Measurements from ENCODE around the gene MAIP1. TPM values are rescaled to one million over a fixed set of nuclear protein-coding genes. Genes with fewer than 3 reads are reported as not detected.

Gene MAIP1
- total RNA-seq, 1 experiment from 2014 or later, result 24.1 TPM

GRCh38 chr2:199994896-199995295 is 39.5 kb downstream of the MAIP1 start:
- POLR2A ChIA-PET, result interaction anchor here (0.7 to 0.9 kb wide), 2 partner anchors 161 to 491 kb away, joined by 3 read pairs; no protein-coding TSS in a partner anchor
- Mint-ChIP-seq H3K9me3 (ENCODE audit: unreplicated experiment) (no peaks in the 10 kb centered on the region), H3K4me3 (ENCODE audit: unreplicated experiment) (no peak overlapping the region), H3K27ac (ENCODE audit: low read depth, unreplicated experiment) (no peak overlapping the region), H3K4me1 (ENCODE audit: insufficient read depth, unreplicated experiment) (no peaks in the 10 kb centered on the region), H3K36me3 (ENCODE audit: insufficient read depth, unreplicated experiment) (peaks cover 4% of the 10 kb centered on the region), H3K27me3 (ENCODE audit: insufficient read depth, unreplicated experiment) (no peaks in the 10 kb centered on the region)
- TF ChIP-seq CTCF (IDR thresholded peaks at IDR 0.05; ENCODE audit: unreplicated experiment), result no peak
- no TSS peak for BruUV-seq (replicated peaks)
- intact Hi-C loops (cut with micrococcal nuclease), result no loop called here
- no peak for DNase-seq (ENCODE audit: unreplicated experiment)
- CTCF ChIA-PET, result interaction anchor here (0.7 to 1.9 kb wide), 2 partner anchors 9 to 1104 kb away, joined by 3 to 6 read pairs; no protein-coding TSS in a partner anchor

GRCh38 chr2:199997296-199997695 is 41.9 kb downstream of the MAIP1 start:
- intact Hi-C loops (cut with micrococcal nuclease), result no loop called here
- ChIA-PET POLR2A (no interaction called here), CTCF (interaction anchor here (0.5 kb wide), 1 partner anchor 311 kb away, joined by 7 read pairs; no protein-coding TSS in a partner anchor)
- Mint-ChIP-seq H3K27me3 (ENCODE audit: insufficient read depth, unreplicated experiment) (no peaks in the 10 kb centered on the region), H3K4me1 (ENCODE audit: insufficient read depth, unreplicated experiment) (no peaks in the 10 kb centered on the region), H3K9me3 (ENCODE audit: unreplicated experiment) (no peaks in the 10 kb centered on the region), H3K4me3 (ENCODE audit: unreplicated experiment) (no peak overlapping the region), H3K36me3 (ENCODE audit: insufficient read depth, unreplicated experiment) (peaks cover 4% of the 10 kb centered on the region), H3K27ac (ENCODE audit: low read depth, unreplicated experiment) (no peak overlapping the region)
- TF ChIP-seq CTCF (IDR thresholded peaks at IDR 0.05; ENCODE audit: unreplicated experiment), result no peak
- DNase-seq (ENCODE audit: unreplicated experiment), result no peak
- no TSS peak for BruUV-seq (replicated peaks)

- no peaks in the 10 kb centered on the region for H3K9me3 Mint-ChIP-seq (ENCODE audit: unreplicated experiment)
- intact Hi-C loops (cut with micrococcal nuclease), result no loop called here
Measured at GRCh38 chr2:199999166-199999565, 43.8 kb downstream of the MAIP1 start.

More at GRCh38 chr2:199999166-199999565, 43.8 kb downstream of the MAIP1 start:
- Mint-ChIP-seq H3K27me3 (ENCODE audit: insufficient read depth, unreplicated experiment) (no peaks in the 10 kb centered on the region), H3K4me3 (ENCODE audit: unreplicated experiment) (no peak overlapping the region), H3K4me1 (ENCODE audit: insufficient read depth, unreplicated experiment) (no peaks in the 10 kb centered on the region), H3K36me3 (ENCODE audit: insufficient read depth, unreplicated experiment) (peaks cover 4% of the 10 kb centered on the region), H3K27ac (ENCODE audit: low read depth, unreplicated experiment) (no peak overlapping the region)
- BruUV-seq (replicated peaks), result no TSS peak
- CTCF ChIA-PET, result no interaction called here
- DNase-seq (ENCODE audit: unreplicated experiment), result no peak
- TF ChIP-seq CTCF (IDR thresholded peaks at IDR 0.05; ENCODE audit: unreplicated experiment), result no peak
- POLR2A ChIA-PET, result no interaction called here
